ENCODE results near the gene RCOR1.
A peak's percentile ranks its signal among the peaks of the same experiment; 100 is the strongest.

RCOR1 gene

GRCh38 chr14:102770147-102771123, 178.0 kb downstream of the RCOR1 start:
- H3K9me3 Mint-ChIP-seq, result no peaks in the 10 kb centered on the region
- H3K27me3 Mint-ChIP-seq (ENCODE audit: low read depth), result no peaks in the 10 kb centered on the region

GRCh38 chr14:102771144-102771543, 178.7 kb downstream of the RCOR1 start:
- no peaks in the 10 kb centered on the region for H3K36me3 Mint-ChIP-seq (ENCODE audit: low read depth)
- no peaks in the 10 kb centered on the region for H3K9me3 Mint-ChIP-seq
- H3K27ac Mint-ChIP-seq, result no peak overlapping the region
- no peak for DNase-seq (ENCODE audit: low spot score)
- H3K27me3 Mint-ChIP-seq (ENCODE audit: low read depth), result no peaks in the 10 kb centered on the region
- H3K4me3 Mint-ChIP-seq, result no peak overlapping the region
- H3K4me1 Mint-ChIP-seq (ENCODE audit: low read depth), result peaks cover 16% of the 10 kb centered on the region

More at GRCh38 chr14:102770147-102771123, 178.0 kb downstream of the RCOR1 start:
- H3K4me3 Mint-ChIP-seq, result no peak overlapping the region
- H3K36me3 Mint-ChIP-seq (ENCODE audit: low read depth), result no peaks in the 10 kb centered on the region
- DNase-seq (ENCODE audit: low spot score), result no peak
- H3K4me1 Mint-ChIP-seq (ENCODE audit: low read depth), result peaks cover 14% of the 10 kb centered on the region
- no peak overlapping the region for H3K27ac Mint-ChIP-seq

- Mint-ChIP-seq H3K27ac (peak overlapping the region; percentile 72), H3K27me3 (ENCODE audit: low read depth) (no peaks in the 10 kb centered on the region), H3K4me1 (ENCODE audit: low read depth) (peaks cover 18% of the 10 kb centered on the region), H3K36me3 (ENCODE audit: low read depth) (no peaks in the 10 kb centered on the region), H3K4me3 (no peak overlapping the region), H3K9me3 (no peaks in the 10 kb centered on the region)
- DNase-seq (ENCODE audit: low spot score), result no peak
Observed at GRCh38 chr14:102772781-102773570, 180.5 kb downstream of the RCOR1 start.

GRCh38 chr14:102774391-102775153, 182.1 kb downstream of the RCOR1 start:
- H3K4me1 Mint-ChIP-seq (ENCODE audit: low read depth), result peaks cover 20% of the 10 kb centered on the region
- H3K9me3 Mint-ChIP-seq, result no peaks in the 10 kb centered on the region
- H3K36me3 Mint-ChIP-seq (ENCODE audit: low read depth), result peaks cover 8% of the 10 kb centered on the region
- peak; percentile 40 for DNase-seq (ENCODE audit: low spot score)
- H3K4me3 Mint-ChIP-seq, result peak overlapping the region; percentile 50
- no peaks in the 10 kb centered on the region for H3K27me3 Mint-ChIP-seq (ENCODE audit: low read depth)
- H3K27ac Mint-ChIP-seq, result peak overlapping the region; percentile 75

- Mint-ChIP-seq H3K27ac (peak overlapping the region; percentile 96), H3K9me3 (no peaks in the 10 kb centered on the region), H3K27me3 (ENCODE audit: low read depth) (no peaks in the 10 kb centered on the region), H3K36me3 (ENCODE audit: low read depth) (peaks cover 14% of the 10 kb centered on the region), H3K4me1 (ENCODE audit: low read depth) (peaks cover 31% of the 10 kb centered on the region), H3K4me3 (peak overlapping the region; percentile 83)
- DNase-seq (ENCODE audit: low spot score), result peak; percentile 12
Observed at GRCh38 chr14:102775855-102776760, 183.7 kb downstream of the RCOR1 start.

- H3K4me3 Mint-ChIP-seq, result peak within 1 kb of the TSS; percentile 88
- peak; percentile 85 for DNase-seq (ENCODE audit: low spot score)
- H3K36me3 Mint-ChIP-seq (ENCODE audit: low read depth), result peaks cover 14% of the 10 kb centered on the region
- peak within 1 kb of the TSS; percentile 96 for H3K27ac Mint-ChIP-seq
- H3K4me1 Mint-ChIP-seq (ENCODE audit: low read depth), result peaks cover 32% of the 10 kb centered on the region
- no peaks in the 10 kb centered on the region for H3K9me3 Mint-ChIP-seq
- no peaks in the 10 kb centered on the region for H3K27me3 Mint-ChIP-seq (ENCODE audit: low read depth)
Observed at GRCh38 chr14:102776761-102777710, 184.6 kb downstream of the RCOR1 start, which contains the start of gene TRAF3. Gene TRAF3 (plus strand): TSS chr14:102777449. CDS start chr14:102870202, 92,753 bp downstream.

GRCh38 chr14:102777711-102778337, 185.4 kb downstream of the RCOR1 start:
- H3K27ac Mint-ChIP-seq, result peak overlapping the region; percentile 90
- peak overlapping the region; percentile 88 for H3K4me3 Mint-ChIP-seq
- peak; percentile 17 for DNase-seq (ENCODE audit: low spot score)
- peaks cover 35% of the 10 kb centered on the region for H3K4me1 Mint-ChIP-seq (ENCODE audit: low read depth)
- no peaks in the 10 kb centered on the region for H3K9me3 Mint-ChIP-seq
- peaks cover 14% of the 10 kb centered on the region for H3K36me3 Mint-ChIP-seq (ENCODE audit: low read depth)
- H3K27me3 Mint-ChIP-seq (ENCODE audit: low read depth), result no peaks in the 10 kb centered on the region

- H3K36me3 Mint-ChIP-seq (ENCODE audit: low read depth), result peaks cover 14% of the 10 kb centered on the region
- H3K4me3 Mint-ChIP-seq, result peak overlapping the region; percentile 88
- H3K4me1 Mint-ChIP-seq (ENCODE audit: low read depth), result peaks cover 34% of the 10 kb centered on the region
- no peaks in the 10 kb centered on the region for H3K27me3 Mint-ChIP-seq (ENCODE audit: low read depth)
- H3K27ac Mint-ChIP-seq, result peak overlapping the region; percentile 90
- no peaks in the 10 kb centered on the region for H3K9me3 Mint-ChIP-seq
- peak; percentile 29 for DNase-seq (ENCODE audit: low spot score)
Observed at GRCh38 chr14:102778338-102779083, 186.1 kb downstream of the RCOR1 start.

GRCh38 chr14:102779084-102779462, 186.6 kb downstream of the RCOR1 start:
- peak overlapping the region; percentile 88 for H3K4me3 Mint-ChIP-seq
- H3K36me3 Mint-ChIP-seq (ENCODE audit: low read depth), result peaks cover 14% of the 10 kb centered on the region
- peaks cover 38% of the 10 kb centered on the region for H3K4me1 Mint-ChIP-seq (ENCODE audit: low read depth)
- no peaks in the 10 kb centered on the region for H3K9me3 Mint-ChIP-seq
- no peak for DNase-seq (ENCODE audit: low spot score)
- H3K27me3 Mint-ChIP-seq (ENCODE audit: low read depth), result no peaks in the 10 kb centered on the region
- peak overlapping the region; percentile 90 for H3K27ac Mint-ChIP-seq

GRCh38 chr14:102779574-102780315, 187.3 kb downstream of the RCOR1 start:
- Mint-ChIP-seq H3K4me3 (peak overlapping the region; percentile 57), H3K9me3 (no peaks in the 10 kb centered on the region), H3K27ac (peak overlapping the region; percentile 39), H3K27me3 (ENCODE audit: low read depth) (no peaks in the 10 kb centered on the region), H3K36me3 (ENCODE audit: low read depth) (peaks cover 14% of the 10 kb centered on the region), H3K4me1 (ENCODE audit: low read depth) (peaks cover 39% of the 10 kb centered on the region)
- DNase-seq (ENCODE audit: low spot score), result no peak
